HepG2 (cell line): ENCODE data around the gene R3HDM1. TPM values are rescaled to one million over a fixed set of nuclear protein-coding genes. Genes with fewer than 3 reads are reported as not detected.
A peak's percentile ranks its signal among the peaks of the same experiment; 100 is the strongest.

Experiments used
- BHLHE40 ChIP-seq: IDR thresholded peaks from 2 replicates; pipeline ENCODE4 v1.6.1; 2011; ENCODE audit warnings: low read length, improper control_type of control experiment
- HBP1 ChIP-seq: IDR thresholded peaks from 2 replicates; pipeline ENCODE4 v1.6.1; 2016; ENCODE audit warnings: low read depth, control low read depth
- HOXD1 ChIP-seq: sonication (generic); formaldehyde crosslinking; IDR thresholded peaks from 2 replicates; pipeline ENCODE4 v1.5.0; 2020; ENCODE audit warnings: missing genetic modification reagents
- MEF2D ChIP-seq: sonication (generic); formaldehyde crosslinking; IDR thresholded peaks from 2 replicates; pipeline ENCODE4 v1.5.1; 2020; ENCODE audit warnings: mild to moderate bottlenecking, missing genetic modification reagents
- MXD1 ChIP-seq: sonication (generic); formaldehyde crosslinking; IDR thresholded peaks from 2 replicates; pipeline ENCODE4 v1.4.0; 2020; ENCODE audit warnings: mild to moderate bottlenecking, missing genetic modification reagents
- NR3C1 ChIP-seq: sonication (generic); formaldehyde crosslinking; IDR thresholded peaks from 2 replicates; pipeline ENCODE4 v1.4.0; 2020; ENCODE audit warnings: missing genetic modification reagents
- RORA ChIP-seq: sonication (generic); formaldehyde crosslinking; IDR thresholded peaks from 2 replicates; pipeline ENCODE4 v1.5.0; 2020; ENCODE audit warnings: mild to moderate bottlenecking, missing genetic modification reagents, moderate library complexity
- SAFB2 ChIP-seq: sonication (generic); formaldehyde crosslinking; IDR thresholded peaks from 2 replicates; pipeline ENCODE4 v1.5.1; 2020; ENCODE audit warnings: missing genetic modification reagents, low read depth, mild to moderate bottlenecking, borderline replicate concordance
- SIN3A ChIP-seq: IDR thresholded peaks from 2 replicates; pipeline ENCODE4 v1.6.1; 2011; ENCODE audit warnings: low read depth, mild to moderate bottlenecking, control low read depth, low read length, borderline replicate concordance
- SMYD3 ChIP-seq: sonication (generic); formaldehyde crosslinking; IDR thresholded peaks from 2 replicates; pipeline ENCODE4 v1.8.1; 2023; ENCODE audit warnings: mild to moderate bottlenecking, missing genetic modification reagents
- SOX6 ChIP-seq, 2 experiments: fragments of 450-650 bp in 1 of 2; sonication (generic) in 1 of 2; formaldehyde crosslinking in 1 of 2; IDR thresholded peaks; 2 replicates each; pipeline versions ENCODE4 v1.4.0 to v1.6.1; 2017 to 2020; ENCODE audit warnings: antibody characterized with exemption in 1 of 2, mild to moderate bottlenecking in 1 of 2, missing genetic modification reagents in 1 of 2
- STAG1 ChIP-seq: sonication (generic); formaldehyde crosslinking; IDR thresholded peaks from 2 replicates; pipeline ENCODE4 v1.4.0; 2020; ENCODE audit warnings: missing genetic modification reagents
- ZFP90 ChIP-seq: sonication (generic); formaldehyde crosslinking; IDR thresholded peaks from 2 replicates; pipeline ENCODE4 v1.8.0; 2022; ENCODE audit warnings: missing genetic modification reagents, mild to moderate bottlenecking, inconsistent platforms, borderline replicate concordance
- ZNF18 ChIP-seq: sonication (generic); formaldehyde crosslinking; IDR thresholded peaks from 2 replicates; pipeline ENCODE4 v1.8.0; 2022; ENCODE audit warnings: mild to moderate bottlenecking, missing genetic modification reagents; ENCODE audit not compliant: insufficient replicate concordance
- ZNF564 ChIP-seq: sonication (generic); formaldehyde crosslinking; IDR thresholded peaks from 2 replicates; pipeline ENCODE4 v1.8.1; 2023; ENCODE audit warnings: mild to moderate bottlenecking, missing genetic modification reagents
- ZNF652 ChIP-seq: IDR thresholded peaks from 2 replicates; pipeline ENCODE4 v1.6.1; 2016; ENCODE audit warnings: low read depth, borderline replicate concordance
- ZNF788 ChIP-seq: sonication (generic); formaldehyde crosslinking; IDR thresholded peaks from 2 replicates; pipeline ENCODE4 v1.5.0; 2020; ENCODE audit warnings: mild to moderate bottlenecking, missing genetic modification reagents, borderline replicate concordance
- ZNF792 ChIP-seq: IDR thresholded peaks from 2 replicates; pipeline ENCODE4 v1.6.1; 2016
- ZNF850 ChIP-seq: sonication (generic); formaldehyde crosslinking; conservative IDR thresholded peaks from 2 replicates; pipeline ENCODE4 v1.9.0; 2021; ENCODE audit warnings: mild to moderate bottlenecking, missing genetic modification reagents
- polyA plus RNA-seq, 8 experiments: library from polyadenylated mRNA; depleted of rRNA in 3 of 8; stranded (reverse) in 7 of 8; unstranded in 1 of 8; fragments of >200 nt; fragmentation: Illumina TruSeq in 4 of 8; extraction: Trizol in 4 of 8; gene quantifications; 2 replicates each; pipeline versions ENCODE4 v1.2.1 to v1.2.3, GENCODE V29; 2011 to 2016; ENCODE audit warnings: low read depth in 4 of 8, missing spikeins in 1 of 8, mixed read lengths in 1 of 8; ENCODE audit not compliant: insufficient read depth in 1 of 8
- total RNA-seq, 5 experiments: library from RNA; depleted of rRNA; stranded (reverse); fragments of >200 nt; fragmentation: Illumina TruSeq; extraction: Trizol; gene quantifications; 2 replicates each; pipeline ENCODE4 v1.2.3, GENCODE V29; 2016; ENCODE audit warnings: low read depth in 1 of 5
- TF ChIP-seq, protein P1 (sequence below), 2 experiments: sonication (generic) in 1 of 2; formaldehyde crosslinking in 1 of 2; IDR thresholded peaks; 2 replicates each; pipeline versions ENCODE4 v1.4.0 to v1.6.1; 2016 to 2020; ENCODE audit warnings: borderline replicate concordance in 1 of 2, low read depth in 1 of 2, mild to moderate bottlenecking in 1 of 2, missing genetic modification reagents in 1 of 2

Gene R3HDM1
- total and polyA plus RNA-seq, 2 of the 13 experiments (the other 11 are each of a cell fraction or from before 2014, with no cell fraction given) = 15.7 to 54.3 TPM

DNA sequence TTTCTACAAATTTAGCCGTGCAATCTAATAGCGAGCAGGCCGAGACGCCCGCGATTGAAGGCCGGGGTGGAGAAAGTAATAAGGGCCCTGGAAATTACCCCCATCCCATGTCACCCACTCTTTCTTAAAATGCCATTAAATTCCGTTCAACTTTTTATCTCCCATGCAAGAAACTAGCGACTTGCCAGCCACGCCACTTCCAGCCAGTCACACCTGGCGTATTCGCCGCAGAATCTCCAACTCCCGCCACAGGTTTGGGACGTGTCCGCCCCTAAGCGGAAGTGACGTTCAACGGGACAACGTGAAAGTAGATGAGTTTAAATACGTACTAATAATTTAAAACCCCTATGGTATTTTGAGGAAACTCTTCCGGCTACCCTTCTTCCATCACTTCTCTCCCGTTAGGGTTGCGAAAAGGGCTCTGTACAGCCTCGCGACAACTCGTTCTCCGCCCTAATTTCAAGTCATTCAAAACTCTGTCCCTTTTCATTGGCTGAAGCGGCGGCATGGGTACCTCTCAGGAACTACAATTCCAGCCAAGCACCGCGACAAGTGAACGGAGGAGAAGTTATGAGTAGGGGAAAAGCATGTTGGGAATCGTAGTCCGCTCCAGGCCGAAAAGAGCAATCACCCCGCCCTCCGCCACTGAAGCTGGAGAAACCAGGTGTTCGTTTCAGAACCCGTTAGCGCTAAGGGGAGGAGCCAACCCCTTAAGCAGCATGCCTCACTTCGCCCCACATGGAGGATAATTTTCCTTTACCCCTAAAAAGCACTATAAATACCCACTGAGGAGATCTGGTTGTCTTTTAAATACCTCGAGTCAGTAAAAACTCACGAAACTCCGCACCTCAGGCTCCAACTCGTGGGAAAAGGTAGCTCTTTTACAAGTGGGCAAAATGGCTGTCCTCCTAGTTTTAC, 712 bp upstream of the R3HDM1 start, which contains the start of gene ZRANB3 (continued):
- TF ChIP-seq, protein P1, sequence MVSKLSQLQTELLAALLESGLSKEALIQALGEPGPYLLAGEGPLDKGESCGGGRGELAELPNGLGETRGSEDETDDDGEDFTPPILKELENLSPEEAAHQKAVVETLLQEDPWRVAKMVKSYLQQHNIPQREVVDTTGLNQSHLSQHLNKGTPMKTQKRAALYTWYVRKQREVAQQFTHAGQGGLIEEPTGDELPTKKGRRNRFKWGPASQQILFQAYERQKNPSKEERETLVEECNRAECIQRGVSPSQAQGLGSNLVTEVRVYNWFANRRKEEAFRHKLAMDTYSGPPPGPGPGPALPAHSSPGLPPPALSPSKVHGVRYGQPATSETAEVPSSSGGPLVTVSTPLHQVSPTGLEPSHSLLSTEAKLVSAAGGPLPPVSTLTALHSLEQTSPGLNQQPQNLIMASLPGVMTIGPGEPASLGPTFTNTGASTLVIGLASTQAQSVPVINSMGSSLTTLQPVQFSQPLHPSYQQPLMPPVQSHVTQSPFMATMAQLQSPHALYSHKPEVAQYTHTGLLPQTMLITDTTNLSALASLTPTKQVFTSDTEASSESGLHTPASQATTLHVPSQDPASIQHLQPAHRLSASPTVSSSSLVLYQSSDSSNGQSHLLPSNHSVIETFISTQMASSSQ (IDR thresholded peaks at IDR 0.05; ENCODE audit: low read depth) = no peak; the same call in 1 of the 2 replicates
- TF ChIP-seq, protein P1 (CRISPR knock-in tag; IDR thresholded peaks at IDR 0.05; ENCODE audit: borderline replicate concordance) = peak; percentile 36; the same call in 1 of the 2 replicates
- TF ChIP-seq ZNF652 (CRISPR knock-in tag) = no peak; the same call in 1 of the 2 replicates
- TF ChIP-seq ZNF850 (CRISPR knock-in tag) = no peak
- TF ChIP-seq NR3C1 (CRISPR knock-in tag) = no peak
- TF ChIP-seq ZNF18 = no peak
- peak; percentile 37; the same call in 1 of the 2 replicates for TF ChIP-seq MXD1 (CRISPR knock-in tag)
- TF ChIP-seq ZNF788 = no peak
- TF ChIP-seq SOX6 (IDR thresholded peaks at IDR 0.05) = no peak
- 0 out of 2 replicates have a peak, but pooled peaks have one; percentile 17 for TF ChIP-seq SOX6 (CRISPR knock-in tag; IDR thresholded peaks at IDR 0.05)
- TF ChIP-seq HOXD1 = 0 out of 2 replicates have a peak, but pooled peaks have one; percentile 23
- no peak; the same call in 1 of the 2 replicates for TF ChIP-seq SAFB2 (CRISPR knock-in tag)
- no peak for TF ChIP-seq STAG1
- TF ChIP-seq ZNF792 = peak; percentile 20; the same call in 1 of the 2 replicates
- peak; percentile 73; the same call in 1 of the 2 replicates for TF ChIP-seq SMYD3 (CRISPR knock-in tag)
- peak; percentile 71 for TF ChIP-seq HBP1 (CRISPR knock-in tag)
- TF ChIP-seq ZNF564 (CRISPR knock-in tag) = 0 out of 2 replicates have a peak, but pooled peaks have one; percentile 1
- no peak for TF ChIP-seq RORA
- TF ChIP-seq BHLHE40 = 0 out of 2 replicates have a peak, but pooled peaks have one; percentile 5
- TF ChIP-seq MEF2D (CRISPR knock-in tag) = 0 out of 2 replicates have a peak, but pooled peaks have one; percentile 3
- TF ChIP-seq SIN3A = peak; percentile 98
- TF ChIP-seq ZFP90 (CRISPR knock-in tag) = 0 out of 2 replicates have a peak, but pooled peaks have one; percentile 40
